Inflammatory macrophage treated with lipopolysaccharide for 1 hour (primary cell): Measurements from ENCODE around the gene SORL1.
A peak's percentile ranks its signal among the peaks of the same experiment; 100 is the strongest.

Source experiments
- DNase-seq, 2 donors: peaks; one replicate each; pipeline ENCODE4 v3.0.0-alpha.2; 2020 to 2022

The SORL1 gene

GRCh38 chr11:121455115-121455514 lies 3.0 kb downstream of the SORL1 start:
- no peak for DNase-seq

DNA sequence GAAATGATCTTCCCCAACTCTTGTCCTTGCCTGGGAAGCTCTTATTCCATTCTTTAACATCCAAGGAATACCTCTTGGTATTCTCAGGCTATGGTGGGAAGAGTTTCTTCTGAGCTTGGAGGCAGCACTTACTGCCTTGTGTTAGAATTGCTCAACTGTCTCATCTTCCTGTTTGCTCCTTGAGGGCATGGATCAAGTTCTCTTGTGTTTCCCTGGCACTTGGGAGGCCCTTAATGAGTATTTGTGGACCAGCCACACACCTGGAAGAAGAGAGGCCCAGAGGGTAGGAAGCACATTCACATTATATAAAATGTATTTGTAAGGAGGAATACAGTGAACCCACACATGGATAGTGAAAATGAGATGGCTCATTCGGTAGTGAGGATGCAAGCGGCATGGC lies 4.0 kb downstream of the SORL1 start:
- DNase-seq = no peak

DNA sequence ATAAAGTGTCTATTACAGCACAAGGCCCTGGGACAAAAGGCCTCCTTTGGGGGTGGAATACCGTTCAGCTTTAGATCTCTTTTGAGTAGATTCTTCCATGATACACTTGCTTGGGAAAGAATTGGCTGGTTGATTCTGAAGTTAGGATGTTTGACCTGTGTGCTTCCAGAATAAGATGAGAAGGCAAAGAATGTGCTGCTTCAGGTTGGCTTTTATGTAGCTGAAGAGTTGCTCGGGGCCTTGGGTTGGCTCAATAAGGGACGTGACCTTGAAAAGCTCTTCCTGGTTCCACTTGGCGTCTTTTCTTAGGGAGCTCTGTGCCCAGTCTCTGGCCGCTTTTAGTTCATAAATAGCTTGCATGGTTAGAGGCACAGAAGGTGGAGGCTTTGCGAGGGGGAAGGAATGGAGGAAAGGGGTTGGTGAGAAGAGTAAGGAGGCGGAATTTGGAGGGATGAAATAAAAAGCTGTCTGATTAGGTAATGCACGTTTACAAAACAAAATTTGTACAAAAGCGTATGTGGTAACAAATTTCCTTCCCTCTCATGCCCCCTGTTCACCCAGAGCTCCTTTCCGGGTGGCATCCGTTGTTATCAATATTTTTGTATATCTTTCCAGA lies 4.8 kb downstream of the SORL1 start:
- DNase-seq = no peak

GRCh38 chr11:121458551-121458950 lies 6.4 kb downstream of the SORL1 start:
- DNase-seq = no peak

GRCh38 chr11:121459413-121460017 lies 7.4 kb downstream of the SORL1 start:
- no peak for DNase-seq

DNA sequence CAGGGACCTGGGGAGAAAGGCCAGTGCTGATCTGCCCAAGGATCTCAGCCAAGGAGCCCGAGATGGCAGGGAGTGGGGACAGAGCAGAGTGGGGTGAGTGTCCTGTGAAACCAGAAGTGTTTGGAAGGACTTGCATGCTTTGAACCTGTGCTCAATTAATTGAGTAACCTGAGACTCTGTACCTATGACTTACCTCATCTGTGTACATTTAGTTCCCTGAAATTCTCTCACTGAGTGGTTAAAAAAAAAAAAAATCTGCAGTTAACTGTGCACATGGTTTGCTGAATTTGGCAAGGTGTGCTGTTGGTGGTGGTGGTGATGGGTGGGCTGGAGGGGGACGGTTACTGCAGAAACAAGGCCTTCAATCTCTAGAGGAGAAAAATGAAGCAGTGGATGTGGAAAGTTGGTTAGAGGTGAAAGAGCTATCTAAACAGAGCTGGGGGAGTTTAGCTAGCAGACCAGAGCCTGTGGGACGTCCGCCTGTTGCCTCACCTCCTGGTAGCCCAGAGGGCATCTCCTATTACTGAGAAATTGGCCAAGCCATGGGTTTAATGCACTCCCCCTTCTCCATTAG lies 8.9 kb downstream of the SORL1 start:
- no peak for DNase-seq

DNA sequence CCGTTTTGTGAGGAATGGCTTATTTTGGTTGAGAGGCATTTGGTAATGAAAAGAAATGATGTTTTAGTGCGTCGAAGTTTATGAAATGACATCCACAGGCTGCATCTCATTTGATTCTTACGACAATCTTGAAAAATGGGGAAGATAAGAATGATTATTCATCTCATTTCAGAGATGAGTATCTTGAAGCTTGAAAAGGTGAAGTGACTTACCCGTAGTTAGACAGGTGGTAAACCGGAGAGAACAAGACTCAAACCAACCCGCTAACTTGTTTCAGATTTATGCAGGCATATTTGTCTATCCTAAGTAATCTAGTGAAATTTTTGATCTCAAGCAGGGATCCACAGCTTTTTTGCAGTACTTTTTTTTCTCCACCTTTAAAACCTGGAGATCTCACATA lies 9.7 kb downstream of the SORL1 start:
- no peak for DNase-seq

DNA sequence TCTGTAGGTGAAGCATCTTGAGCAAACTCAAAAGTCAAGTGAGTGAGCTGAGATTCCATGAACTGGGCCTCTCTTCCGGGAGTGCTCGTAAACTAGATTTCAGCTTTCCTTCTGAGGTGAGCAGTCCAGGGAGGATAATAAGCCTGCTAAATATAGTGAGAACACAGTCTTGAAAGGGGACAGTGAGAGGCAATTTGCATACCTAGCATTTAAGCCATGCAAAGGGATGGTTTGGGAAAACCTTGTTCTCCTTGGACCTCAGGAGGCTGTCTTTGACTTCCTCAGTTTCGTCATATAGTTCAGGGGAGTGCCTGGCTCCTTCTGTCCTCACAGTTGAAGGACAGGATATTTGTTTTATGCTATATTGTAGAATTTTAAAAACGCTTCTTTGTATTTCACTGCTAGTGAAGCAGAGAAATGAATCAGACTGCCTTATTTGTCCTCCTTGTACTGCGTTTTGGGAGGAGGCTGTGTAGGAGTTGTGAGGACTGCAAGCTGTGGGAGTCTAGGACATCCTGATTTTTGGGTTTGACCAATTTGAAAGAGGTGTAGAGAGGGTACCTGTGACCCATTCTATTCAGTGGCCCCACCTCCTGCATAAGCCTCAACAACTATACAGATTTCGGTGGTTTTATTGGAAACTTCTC lies 11.7 kb downstream of the SORL1 start:
- DNase-seq = no peak

DNA sequence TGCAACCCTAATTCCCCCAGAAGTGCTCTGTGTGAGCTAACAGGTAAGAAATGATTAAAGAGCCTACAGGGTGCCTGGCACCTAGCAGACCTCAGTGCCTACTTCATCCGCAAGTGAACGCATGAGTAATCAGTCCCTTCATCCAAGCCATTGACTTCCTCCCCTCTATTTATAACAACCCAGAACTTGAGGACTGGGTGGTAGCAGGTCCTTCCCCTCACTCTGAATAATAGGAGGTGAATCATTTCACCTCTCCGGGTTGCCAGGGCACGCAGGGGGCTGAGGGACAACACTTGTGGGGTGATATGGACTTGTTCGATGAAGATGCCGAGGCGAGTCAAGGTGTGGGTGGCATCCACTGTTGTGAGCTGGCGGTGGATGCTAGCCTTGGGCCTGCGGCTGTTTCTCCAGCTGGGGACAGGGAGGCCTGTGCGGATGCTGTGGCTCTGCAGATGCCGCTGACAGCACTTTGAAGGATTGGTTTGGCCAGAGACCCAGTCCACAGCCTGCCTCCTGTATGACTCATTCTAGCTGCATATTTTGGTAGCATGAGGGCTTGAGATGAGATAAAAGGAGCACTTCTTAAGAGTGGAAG lies 12.3 kb downstream of the SORL1 start:
- DNase-seq = no peak

DNA sequence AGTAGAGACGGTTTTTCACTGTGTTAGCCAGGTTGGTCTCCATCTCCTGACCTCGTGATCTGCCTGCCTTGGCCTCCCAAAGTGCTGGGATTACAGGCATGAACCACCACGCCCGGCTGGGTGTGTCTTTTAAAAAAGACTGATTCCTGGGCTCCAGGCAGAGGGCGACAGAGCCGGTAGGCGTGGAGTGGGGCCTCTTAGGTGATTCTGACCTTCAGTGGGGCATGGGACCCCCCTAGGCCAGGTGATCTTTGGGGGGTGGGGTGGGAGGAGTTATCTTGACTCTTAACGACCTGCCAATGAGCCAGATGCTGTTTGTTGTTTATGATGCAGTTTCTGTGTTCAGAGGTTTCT lies 13.6 kb downstream of the SORL1 start:
- no peak for DNase-seq

GRCh38 chr11:121466063-121466794 lies 14.1 kb downstream of the SORL1 start:
- no peak for DNase-seq

DNA sequence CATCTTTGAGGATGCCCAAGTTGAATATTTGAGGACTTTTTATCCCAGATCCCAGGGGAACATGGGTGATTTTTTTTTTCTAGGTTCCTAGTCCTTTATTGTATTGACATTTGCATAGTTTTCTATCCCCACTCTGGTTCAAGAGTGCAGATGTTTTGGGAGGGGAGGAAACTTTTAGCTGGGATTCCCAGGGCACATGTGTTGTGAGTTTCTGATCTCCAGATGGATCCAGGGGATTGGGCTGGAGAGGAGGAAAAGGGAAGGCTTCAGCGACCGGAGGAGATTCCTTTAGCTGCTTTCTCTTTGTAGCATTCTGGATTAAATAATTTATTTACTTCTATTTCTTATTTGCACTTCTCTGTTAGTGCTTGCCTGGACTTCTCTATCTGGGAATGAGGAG lies 15.4 kb downstream of the SORL1 start:
- DNase-seq = no peak

DNA sequence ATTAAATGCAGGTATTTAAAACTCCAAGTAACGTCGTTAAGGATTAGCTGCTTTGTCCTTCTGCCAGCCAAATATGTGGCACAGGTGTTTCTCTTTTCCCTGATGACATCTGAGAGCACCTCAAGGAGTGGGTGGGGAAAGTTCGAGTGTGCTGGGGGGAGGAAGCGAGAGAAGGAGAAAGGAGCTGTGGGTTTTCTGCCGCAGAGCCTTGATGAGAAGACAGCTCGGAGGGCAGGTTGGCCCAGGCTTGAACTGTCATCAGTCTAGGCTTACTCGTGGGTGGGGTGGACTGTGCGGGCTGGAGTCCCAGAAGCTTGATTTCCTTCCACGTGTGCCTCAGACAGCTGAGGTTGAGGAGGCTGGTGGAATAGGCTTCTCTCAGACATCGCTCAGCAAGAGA lies 15.9 kb downstream of the SORL1 start:
- no peak for DNase-seq

GRCh38 chr11:121469910-121470309 lies 17.8 kb downstream of the SORL1 start:
- no peak for DNase-seq

DNA sequence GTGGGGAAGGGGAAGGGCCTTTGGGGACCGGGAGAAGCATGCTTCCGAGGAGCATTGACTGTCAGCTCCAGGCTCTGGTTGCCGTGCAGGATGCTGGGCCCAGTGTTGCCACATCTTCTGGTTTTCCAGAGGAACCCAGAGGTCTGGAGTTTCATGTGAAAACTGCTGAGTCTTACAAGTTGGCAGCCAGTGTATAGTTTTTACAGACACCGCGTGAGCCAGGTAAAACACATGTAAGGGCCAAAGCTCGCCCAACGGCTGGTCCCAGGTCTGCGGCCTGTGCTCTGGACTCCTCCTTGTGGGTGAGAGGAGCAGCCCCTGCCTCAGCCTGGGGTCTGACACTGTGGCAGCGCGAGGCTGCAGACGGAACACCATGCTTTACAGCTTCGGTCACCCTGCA lies 19.1 kb downstream of the SORL1 start:
- DNase-seq = no peak

DNA sequence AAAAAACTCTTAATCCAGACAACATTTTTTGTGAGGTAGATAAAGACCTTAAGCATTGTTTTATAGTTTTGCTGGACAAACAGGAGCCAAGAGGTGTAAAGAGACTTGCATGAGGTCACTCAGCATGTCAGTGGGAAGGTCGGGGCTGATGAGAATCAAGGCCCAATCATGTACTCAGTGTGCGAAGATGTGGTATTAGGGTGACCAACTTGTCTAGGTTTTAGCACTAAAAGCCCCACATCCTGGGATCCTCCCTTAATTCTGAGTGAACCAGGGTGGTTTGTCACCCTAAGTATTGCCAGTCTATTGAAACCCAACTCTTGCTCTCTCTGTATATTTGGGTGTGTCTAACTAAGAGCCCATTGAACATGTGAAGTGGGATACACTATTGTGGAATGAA lies 20.2 kb downstream of the SORL1 start:
- DNase-seq = no peak

GRCh38 chr11:121473064-121473777 lies 21.1 kb downstream of the SORL1 start:
- peak; percentile 79 to 84 for DNase-seq

DNA sequence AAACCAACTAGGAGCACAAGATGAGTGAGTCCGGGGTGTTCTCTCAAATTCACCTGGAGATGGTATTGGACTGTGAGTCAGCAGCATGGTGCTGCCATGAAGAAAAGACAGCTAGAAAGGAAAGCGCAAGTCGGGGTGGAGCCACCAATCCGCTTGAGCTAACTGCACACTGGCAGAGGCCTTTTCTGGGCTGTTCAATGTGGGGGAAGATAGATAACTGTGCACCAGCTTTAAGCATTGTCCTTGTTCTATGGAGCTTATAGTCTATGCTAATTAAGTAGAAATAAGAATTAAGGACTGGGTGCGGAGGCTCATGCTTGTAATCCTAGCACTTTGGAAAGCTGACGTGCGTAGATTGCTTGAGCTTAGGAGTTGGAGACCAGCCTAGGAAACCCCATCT lies 22.6 kb downstream of the SORL1 start:
- DNase-seq = no peak

DNA sequence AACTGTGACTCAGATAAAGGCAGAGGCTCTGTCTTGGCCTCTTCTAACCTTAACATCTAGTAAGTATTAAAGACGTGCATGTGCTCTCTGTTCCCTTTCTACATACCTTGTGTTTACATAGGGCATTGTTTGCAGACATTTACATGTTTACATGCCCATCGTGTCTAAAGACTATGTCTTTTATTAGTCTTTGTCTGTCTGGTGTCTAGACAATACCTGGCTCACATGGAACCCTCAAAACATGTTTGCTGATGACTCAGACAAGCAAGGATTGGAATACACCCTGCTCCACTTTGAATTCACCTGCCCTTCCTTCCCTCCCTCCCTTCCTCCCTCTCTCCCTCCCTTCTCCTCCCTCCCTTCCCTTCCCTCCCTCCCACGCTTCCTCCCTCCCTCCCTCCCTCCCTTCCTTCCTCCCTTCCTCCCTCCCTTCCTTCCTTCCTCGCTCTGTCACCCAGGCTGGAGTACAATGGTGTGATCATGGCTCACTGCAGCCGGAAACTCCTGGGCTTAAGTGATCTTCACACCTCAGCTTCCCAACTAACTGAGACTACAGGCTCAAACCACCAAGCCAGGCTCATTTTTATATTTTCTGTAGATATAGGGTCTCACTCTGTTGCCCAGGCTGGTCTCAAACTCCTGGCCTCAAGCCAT lies 24.4 kb downstream of the SORL1 start:
- no peak for DNase-seq

GRCh38 chr11:121478226-121478894 lies 26.2 kb downstream of the SORL1 start:
- no peak for DNase-seq

- DNase-seq = no peak
Measured at GRCh38 chr11:121478895-121479697, 27.0 kb downstream of the SORL1 start.
